Ishikawa (cell line): ENCODE data around the gene SELENOV.

Experiments used
- CEBPB ChIP-seq: IDR thresholded peaks from 2 replicates; pipeline ENCODE4 v1.6.1; 2012
- CREB1 ChIP-seq: IDR thresholded peaks from 2 replicates; pipeline ENCODE4 v1.6.1; 2012; ENCODE audit warnings: low read depth
- EGR1 ChIP-seq: IDR thresholded peaks from 2 replicates; pipeline ENCODE4 v1.6.1; 2012
- EP300 ChIP-seq: IDR thresholded peaks from 2 replicates; pipeline ENCODE4 v1.6.1; 2012; ENCODE audit warnings: borderline replicate concordance
- FOXM1 ChIP-seq: IDR thresholded peaks from 2 replicates; pipeline ENCODE4 v1.6.1; 2012; ENCODE audit warnings: low read depth, borderline replicate concordance
- MAX ChIP-seq: IDR thresholded peaks from 2 replicates; pipeline ENCODE4 v1.6.1; 2012
- RAD21 ChIP-seq: IDR thresholded peaks from 2 replicates; pipeline ENCODE4 v1.6.1; 2012; ENCODE audit warnings: low read depth
- TAF1 ChIP-seq: IDR thresholded peaks from 2 replicates; pipeline ENCODE4 v1.6.1; 2012; ENCODE audit warnings: low read depth, mild to moderate bottlenecking
- TCF12 ChIP-seq: IDR thresholded peaks from 2 replicates; pipeline ENCODE4 v1.6.1; 2012; ENCODE audit warnings: low read depth
- TEAD4 ChIP-seq: IDR thresholded peaks from 2 replicates; pipeline ENCODE4 v1.6.1; 2012
- YY1 ChIP-seq: IDR thresholded peaks from 2 replicates; pipeline ENCODE4 v1.6.1; 2012; ENCODE audit warnings: low read depth
- ZBTB7A ChIP-seq: IDR thresholded peaks from 2 replicates; pipeline ENCODE4 v1.6.1; 2012; ENCODE audit warnings: low read depth
- TF ChIP-seq, protein P1 (sequence below): IDR thresholded peaks from 2 replicates; pipeline ENCODE4 v1.6.1; 2012; ENCODE audit warnings: low read depth, mild to moderate bottlenecking
- TF ChIP-seq, protein P2 (sequence below): IDR thresholded peaks from 2 replicates; pipeline ENCODE4 v1.6.1; 2012

- TF ChIP-seq TCF12, result no peak
- TF ChIP-seq TAF1, result no peak
- no peak for TF ChIP-seq EP300
- no peak for TF ChIP-seq ZBTB7A
- no peak for TF ChIP-seq RAD21
- TF ChIP-seq CREB1, result no peak
- TF ChIP-seq, protein P1, sequence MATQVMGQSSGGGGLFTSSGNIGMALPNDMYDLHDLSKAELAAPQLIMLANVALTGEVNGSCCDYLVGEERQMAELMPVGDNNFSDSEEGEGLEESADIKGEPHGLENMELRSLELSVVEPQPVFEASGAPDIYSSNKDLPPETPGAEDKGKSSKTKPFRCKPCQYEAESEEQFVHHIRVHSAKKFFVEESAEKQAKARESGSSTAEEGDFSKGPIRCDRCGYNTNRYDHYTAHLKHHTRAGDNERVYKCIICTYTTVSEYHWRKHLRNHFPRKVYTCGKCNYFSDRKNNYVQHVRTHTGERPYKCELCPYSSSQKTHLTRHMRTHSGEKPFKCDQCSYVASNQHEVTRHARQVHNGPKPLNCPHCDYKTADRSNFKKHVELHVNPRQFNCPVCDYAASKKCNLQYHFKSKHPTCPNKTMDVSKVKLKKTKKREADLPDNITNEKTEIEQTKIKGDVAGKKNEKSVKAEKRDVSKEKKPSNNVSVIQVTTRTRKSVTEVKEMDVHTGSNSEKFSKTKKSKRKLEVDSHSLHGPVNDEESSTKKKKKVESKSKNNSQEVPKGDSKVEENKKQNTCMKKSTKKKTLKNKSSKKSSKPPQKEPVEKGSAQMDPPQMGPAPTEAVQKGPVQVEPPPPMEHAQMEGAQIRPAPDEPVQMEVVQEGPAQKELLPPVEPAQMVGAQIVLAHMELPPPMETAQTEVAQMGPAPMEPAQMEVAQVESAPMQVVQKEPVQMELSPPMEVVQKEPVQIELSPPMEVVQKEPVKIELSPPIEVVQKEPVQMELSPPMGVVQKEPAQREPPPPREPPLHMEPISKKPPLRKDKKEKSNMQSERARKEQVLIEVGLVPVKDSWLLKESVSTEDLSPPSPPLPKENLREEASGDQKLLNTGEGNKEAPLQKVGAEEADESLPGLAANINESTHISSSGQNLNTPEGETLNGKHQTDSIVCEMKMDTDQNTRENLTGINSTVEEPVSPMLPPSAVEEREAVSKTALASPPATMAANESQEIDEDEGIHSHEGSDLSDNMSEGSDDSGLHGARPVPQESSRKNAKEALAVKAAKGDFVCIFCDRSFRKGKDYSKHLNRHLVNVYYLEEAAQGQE, result no peak
- TF ChIP-seq MAX, result no peak
- TF ChIP-seq FOXM1, result no peak
- TF ChIP-seq, protein P2, sequence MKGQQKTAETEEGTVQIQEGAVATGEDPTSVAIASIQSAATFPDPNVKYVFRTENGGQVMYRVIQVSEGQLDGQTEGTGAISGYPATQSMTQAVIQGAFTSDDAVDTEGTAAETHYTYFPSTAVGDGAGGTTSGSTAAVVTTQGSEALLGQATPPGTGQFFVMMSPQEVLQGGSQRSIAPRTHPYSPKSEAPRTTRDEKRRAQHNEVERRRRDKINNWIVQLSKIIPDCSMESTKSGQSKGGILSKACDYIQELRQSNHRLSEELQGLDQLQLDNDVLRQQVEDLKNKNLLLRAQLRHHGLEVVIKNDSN, result no peak
- TF ChIP-seq TEAD4, result no peak
- no peak for TF ChIP-seq YY1
- no peak for TF ChIP-seq EGR1
- TF ChIP-seq CEBPB, result no peak
These were observed 39.9 kb downstream of the SELENOV start for GRCh38 chr19:39554701-39555311.
